CD4-positive, alpha-beta T cell treated with Interleukin-4 for 4 hours (primary cell): ENCODE data around the gene FAM171A2.
"Not testable (repeated sequence)": the region's sequence is repeated elsewhere in the genome, so short reads cannot be mapped to it uniquely, and the experiment has no call there.

Experiments used
- DNase-seq: peaks from one replicate; pipeline ENCODE4 v3.0.0-alpha.2; 2020

FAM171A2 gene

DNA sequence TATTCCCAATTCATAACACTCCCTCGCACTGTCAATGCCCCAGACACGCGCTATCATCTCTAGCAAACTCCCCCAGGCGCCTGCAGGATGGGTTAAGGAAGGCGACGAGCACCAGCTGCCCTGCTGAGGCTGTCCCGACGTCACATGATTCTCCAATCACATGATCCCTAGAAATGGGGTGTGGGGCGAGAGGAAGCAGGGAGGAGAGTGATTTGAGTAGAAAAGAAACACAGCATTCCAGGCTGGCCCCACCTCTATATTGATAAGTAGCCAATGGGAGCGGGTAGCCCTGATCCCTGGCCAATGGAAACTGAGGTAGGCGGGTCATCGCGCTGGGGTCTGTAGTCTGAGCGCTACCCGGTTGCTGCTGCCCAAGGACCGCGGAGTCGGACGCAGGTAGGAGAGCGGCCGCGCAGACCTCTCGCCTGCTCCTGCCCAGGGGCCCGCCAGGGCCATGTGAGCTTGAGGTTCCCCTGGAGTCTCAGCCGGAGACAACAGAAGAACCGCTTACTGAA is 18.7 kb downstream of the FAM171A2 start, which contains the start of gene GRN:
Gene GRN, plus strand, starts transcription at position 364 of the 515 bp plus-strand sequence. CDS start 3,863 bp downstream, outside the sequence.
- DNase-seq, result peak; percentile 85

DNA sequence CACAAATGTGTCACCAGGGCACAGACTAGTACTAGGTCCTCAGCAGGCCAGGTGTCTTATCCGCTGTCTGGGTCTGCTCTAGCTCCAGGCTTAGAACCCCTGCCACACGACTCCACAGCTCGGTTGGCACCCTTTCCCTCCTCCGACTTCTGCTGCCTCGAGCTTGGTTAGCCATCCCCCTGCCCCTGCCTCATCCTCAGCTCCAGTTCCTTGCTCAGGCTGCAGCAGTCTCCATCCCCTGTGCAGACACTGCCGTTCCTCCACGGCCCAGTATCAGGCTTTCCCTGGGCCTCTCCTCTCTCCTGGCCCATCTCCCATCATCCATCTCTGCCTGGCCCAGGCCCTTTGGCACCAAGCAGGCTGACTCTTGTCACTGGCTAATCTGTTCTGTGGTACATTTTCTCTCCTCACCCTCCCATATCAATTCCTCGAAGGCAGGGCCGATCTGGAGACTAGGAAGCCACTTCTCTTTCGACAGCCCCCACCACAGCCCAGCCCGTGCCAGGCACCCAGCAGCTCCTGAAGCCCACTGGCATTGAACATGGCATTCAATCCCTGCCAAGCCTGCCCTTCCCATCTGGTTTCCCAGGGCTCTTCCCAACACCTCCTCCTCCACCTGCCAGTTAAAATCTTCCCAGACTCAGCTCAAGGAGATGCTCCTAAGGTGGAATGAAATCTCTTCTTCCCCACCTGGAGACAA is 20.0 kb downstream of the FAM171A2 start:
- DNase-seq, result no peak

DNA sequence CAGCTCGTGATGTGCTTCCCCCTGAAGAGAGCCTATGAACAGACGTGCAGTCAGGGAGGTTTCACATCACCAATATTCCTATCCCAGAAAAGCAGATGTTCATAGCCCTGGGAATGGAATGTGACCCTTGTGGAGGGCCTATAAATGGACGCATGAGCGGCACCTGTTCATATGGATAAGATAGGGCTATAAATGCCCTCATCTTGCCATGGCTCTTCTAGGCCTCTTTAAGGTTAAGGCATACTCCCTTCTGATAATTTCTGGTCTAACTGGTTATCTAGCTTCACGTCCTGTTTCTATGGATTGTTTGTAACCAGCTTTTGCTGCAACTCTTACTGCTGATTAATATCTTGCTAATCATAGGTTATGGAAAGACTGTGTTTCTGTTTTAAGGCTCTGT is 23.1 kb downstream of the FAM171A2 start:
- DNase-seq, result not testable (repeated sequence)

DNA sequence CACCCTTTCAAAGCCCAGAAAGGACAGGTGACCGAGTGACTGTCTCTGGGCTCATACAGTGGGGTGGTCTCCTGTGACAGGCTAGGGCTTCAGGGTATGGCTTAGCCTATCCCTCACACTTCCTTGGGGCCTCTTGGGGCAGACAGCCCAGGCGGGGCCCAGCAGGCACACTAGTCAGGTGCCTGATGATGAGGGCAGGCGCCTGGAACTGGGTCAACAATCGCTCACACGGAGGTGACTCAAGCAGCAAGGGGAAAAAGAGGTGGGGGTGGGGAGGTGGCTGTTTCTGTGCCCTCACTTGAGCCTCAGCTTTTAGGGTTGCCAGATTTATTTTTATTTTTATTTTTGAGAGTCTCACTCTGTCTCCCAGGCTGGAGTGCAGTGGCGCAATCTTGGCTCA is 25.0 kb downstream of the FAM171A2 start:
- DNase-seq, result no peak

DNA sequence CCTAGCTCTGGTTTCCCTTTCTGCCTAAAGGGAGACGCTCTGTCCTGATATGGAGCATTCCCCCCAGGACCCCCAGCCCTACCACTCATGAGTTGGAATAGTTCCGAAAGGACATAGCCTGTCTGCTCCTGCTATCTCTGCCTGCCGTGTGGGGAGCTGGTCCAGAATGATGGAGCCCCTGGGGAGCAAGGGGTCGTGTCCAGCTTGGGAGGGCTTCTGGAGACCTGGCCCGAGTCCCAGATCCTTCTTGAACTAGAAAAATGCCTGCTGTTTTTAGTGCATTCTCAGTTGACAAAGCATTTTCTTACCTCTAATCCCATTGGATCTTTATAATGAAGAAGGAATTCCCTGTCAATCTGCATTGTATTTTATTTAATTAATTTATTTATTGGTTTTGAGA is 27.7 kb downstream of the FAM171A2 start:
- DNase-seq, result no peak

DNA sequence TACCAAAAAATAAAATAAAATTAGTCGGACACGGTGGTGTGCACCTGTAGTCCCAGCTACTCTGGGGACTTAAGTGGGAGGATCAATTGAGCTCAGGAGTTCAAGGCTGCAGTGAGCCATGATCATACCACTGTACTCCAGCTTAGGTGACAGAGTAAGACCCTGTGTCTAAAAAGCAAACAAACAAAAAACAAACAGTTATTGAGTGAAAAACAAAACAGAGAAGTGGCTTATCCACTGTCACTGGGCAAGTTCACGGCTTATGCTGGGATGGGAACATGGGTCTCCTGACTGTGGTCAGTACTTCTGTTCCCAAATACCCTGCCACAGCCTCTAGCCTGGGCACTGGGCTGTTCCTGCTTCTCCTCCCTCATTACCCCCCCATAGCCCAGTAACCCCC is 28.1 kb downstream of the FAM171A2 start:
- DNase-seq, result no peak

DNA sequence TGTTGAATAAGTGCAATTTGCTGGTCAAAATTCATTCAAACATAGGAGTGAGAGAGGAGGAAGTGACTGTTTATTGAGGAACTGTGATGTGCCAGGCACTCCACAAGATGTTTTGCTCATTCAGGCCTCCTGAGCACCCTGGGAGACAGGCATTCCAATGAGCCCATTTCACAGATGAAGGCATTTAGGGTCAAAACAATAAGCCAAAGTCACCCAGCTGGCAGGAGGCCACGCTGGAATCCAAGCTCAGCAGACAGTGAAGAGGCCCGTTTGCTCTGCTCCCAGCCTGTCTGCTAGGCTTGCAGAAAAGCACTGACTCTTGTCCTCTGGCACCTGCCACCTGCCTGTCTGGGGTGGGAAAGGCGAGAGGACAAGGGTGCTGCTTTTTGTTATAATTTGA is 28.9 kb downstream of the FAM171A2 start:
- no peak for DNase-seq

DNA sequence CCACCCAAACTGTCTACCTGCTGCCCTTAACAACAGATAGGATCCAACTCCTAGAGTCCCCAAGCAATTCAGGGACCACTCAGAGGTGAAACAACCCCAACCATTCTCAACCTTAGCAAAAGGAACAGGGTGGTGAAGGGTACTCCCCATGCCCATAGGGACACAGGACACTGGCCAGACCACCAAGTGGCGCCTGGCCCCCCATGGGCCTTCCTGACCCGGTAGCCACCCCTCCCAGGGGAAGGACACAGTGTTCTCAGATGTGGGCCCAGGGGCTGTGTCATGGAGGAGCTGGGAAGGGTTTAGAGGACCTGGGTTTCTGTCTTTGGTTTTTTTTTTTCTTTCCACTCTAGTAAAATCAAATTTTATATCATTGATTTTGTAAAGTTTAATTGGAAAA is 29.3 kb downstream of the FAM171A2 start:
- DNase-seq, result no peak

DNA sequence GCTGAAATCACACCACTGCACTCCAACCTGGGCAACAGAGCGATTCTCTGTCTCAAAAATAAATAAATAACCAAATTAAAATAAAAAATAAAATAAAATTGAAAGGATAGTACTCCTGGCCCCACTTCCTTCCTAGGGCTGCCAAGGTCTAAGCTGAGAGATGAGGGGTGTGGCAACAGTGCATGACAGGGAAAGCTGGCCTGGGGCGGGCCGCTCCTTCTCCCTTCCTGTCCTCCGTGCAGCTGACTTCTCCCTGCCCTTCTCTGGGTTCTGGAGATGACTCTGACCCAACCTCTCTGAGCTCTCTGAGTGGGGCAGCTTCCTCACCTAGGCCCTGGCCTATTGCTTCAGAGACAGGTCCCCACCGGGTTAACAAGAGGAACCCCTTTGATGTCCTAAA is 30.3 kb downstream of the FAM171A2 start:
- DNase-seq, result no peak

DNA sequence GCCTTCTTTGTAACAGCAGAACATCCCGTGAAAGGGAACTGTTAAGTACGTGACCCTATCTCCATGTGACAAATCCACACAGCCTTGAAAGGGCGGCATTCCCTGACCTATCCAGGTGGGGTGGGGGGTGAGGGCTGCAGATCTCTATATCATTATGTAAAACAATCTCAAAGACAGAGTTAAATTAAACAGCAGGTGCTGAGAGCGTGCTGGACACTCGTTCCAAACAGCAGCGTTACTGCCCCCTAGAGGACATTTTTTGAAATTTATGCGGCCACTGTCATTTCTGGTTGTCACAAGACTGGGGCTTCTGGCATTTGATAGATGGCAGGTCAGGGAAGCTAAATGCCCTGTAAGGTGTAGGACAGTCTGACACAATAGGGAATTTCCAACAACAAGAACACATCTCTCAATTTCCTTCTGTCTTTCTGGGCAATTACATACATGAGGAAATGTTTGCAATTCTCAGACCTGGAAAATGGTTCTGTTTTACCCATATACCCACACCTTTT is 32.3 kb downstream of the FAM171A2 start:
- peak; percentile 80 for DNase-seq

DNA sequence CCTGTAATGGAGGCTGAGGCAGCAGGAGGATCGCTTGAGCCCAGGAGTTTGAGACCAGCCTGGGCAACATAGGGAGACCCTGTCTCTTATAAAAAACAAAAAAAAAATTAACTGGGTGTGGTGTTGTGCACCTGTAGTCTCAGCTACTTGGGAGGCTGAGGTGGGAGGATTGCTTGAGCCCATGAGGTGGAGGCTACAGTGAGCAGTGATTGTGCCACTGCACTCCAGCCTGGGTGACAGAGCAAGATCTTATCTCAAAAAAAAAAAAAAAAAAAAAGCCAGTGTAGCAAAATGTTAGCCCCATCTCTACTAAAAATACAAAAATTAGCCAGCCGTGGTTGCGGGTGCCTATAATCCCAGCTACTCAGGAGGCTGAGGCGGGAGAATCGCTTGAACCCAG is 33.4 kb downstream of the FAM171A2 start:
- not testable (repeated sequence) for DNase-seq

DNA sequence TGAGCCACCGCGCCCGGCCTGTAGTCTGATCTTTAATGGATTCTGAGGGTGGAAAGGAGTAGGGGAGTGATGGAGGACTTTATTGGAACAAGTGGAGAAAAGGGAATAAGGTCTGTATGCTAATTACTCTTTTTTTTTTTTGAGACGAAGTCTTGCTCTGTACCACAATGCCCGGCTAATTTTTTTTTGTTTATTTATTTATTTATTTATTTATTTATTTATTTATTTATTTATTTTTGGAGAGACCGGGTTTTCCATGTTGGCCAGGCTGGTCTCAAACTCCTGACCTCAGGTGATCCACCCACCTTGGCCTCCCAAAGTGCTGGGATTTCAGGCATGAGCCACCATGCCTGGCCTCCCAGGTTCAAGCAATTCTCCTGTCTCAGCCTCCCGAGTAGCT is 34.1 kb downstream of the FAM171A2 start:
- not testable (repeated sequence) for DNase-seq

DNA sequence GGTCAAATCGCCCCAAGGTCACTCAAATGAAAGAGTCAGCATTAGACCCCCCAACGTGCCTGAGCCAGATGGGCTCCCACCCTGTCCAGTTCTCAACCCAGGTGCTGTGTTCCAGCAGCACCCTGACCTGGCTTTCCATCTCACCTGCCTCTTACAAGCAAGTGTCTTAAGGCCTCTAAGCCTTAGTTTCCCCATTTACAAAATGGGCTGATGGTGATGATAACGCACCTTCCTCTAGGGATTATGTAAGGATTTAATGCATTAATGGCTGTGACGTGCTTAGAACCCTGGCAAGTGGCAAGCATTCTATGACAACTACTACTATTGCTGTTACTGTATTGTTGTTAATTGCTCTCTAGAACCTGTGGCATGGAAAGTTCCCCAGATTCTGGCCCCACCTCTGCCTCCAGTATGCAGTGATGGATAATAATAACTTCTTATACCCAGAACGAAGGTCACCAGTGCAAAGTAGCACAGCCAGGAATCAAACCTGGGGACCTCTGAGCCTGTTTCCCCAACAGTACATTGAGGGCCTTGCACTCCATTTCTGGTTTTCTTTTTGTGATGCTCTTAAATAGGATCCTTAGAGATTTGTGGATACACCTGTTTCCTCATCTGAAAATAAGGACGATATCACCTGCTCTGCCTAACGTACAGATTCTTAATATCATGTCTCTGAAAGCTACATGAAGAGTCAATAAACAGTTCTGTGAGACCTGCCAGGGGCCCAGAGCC is 35.8 kb downstream of the FAM171A2 start:
- DNase-seq, result no peak

DNA sequence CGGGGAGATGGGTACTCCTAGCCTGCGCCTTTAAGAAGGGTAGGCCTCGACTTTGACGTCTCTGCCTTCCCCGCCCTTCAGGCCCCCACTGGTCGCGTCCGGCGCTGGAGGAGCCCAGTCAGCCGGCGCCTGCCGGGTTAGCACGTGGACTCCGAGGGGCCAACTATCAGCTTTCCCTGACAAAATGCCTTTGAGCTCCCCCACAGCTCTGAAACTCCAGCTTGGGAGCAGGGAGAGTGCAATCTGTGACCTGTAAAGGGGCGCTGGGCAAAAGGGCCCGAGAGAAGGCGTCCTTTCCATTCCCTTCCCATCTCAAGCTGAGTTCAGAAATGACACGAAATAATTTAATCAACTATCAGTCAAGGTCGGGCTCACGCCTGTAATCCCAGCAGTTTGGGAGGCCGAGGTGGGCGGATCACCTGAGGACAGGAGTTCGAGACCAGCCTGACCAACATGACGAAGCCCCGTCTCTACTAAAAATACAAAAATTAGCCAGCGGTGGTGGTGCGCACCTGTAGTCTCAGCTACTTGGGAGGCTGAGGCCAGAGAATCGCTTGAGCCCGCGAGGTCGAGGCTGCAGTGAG is 36.7 kb downstream of the FAM171A2 start:
- peak; percentile 96 for DNase-seq

DNA sequence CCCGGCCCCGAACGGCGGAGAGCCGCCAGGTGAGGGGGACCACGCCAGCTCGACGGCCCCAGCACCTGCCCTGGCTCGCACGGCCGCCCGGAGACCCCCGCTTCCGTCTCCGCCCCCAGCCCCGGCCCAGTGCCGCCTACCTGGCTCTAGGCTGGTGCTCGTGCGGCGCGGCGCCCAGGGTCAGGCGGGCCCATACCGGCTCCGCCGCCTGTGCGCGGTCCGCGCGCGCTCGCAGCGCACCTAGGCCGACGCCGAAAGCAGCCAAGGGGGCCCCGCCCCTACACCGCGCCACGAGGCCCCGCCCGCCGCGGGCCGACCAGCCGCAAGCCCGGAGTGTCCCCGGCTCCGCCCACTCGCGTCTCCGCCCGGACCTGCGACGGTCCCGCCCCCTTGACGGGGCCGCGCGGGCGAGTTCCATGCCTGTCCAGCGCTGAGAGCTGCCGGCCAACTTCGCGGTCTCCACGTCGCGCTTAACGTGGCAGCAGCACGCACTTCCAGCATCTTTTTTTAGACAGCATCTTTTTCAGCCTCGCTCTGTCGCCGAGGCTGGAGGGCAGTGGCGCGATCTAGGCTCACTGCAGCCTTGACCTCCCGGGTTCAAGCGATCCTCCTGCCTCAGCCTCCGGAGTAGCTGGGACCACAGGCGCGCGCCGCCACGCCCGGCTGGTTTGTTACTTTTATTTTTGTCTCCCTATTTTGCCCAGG is 38.9 kb downstream of the FAM171A2 start, which contains the start of gene SLC25A39:
Gene SLC25A39, minus strand, starts transcription at position 253 of the 705 bp plus-strand sequence. CDS start 1,261 bp downstream, outside the sequence.
- DNase-seq, result peak; percentile 93

DNA sequence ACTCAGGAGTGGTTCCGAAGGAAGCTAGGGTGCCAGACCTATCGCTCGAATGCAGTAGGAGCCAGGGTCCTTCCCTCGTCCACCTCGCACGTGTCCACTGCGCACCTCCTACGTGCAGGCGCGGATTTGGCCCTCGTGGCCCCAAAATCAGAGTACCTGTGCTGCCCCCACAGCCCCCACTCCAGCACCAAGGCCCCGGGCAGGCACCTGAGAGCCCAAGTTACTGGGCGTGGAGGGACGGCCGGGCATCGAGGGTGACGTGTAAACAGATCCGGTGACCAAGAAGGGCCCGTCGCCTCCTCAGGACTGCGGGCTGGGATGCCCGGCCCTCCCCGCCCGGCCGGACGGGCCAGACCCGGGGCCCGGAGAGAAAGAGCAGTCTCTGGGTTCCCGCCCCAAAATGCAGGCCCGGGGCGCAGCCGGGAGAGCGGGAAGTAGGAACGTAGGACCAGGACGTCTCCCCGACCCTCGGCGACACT is 39.5 kb downstream of the FAM171A2 start:
- no peak for DNase-seq

DNA sequence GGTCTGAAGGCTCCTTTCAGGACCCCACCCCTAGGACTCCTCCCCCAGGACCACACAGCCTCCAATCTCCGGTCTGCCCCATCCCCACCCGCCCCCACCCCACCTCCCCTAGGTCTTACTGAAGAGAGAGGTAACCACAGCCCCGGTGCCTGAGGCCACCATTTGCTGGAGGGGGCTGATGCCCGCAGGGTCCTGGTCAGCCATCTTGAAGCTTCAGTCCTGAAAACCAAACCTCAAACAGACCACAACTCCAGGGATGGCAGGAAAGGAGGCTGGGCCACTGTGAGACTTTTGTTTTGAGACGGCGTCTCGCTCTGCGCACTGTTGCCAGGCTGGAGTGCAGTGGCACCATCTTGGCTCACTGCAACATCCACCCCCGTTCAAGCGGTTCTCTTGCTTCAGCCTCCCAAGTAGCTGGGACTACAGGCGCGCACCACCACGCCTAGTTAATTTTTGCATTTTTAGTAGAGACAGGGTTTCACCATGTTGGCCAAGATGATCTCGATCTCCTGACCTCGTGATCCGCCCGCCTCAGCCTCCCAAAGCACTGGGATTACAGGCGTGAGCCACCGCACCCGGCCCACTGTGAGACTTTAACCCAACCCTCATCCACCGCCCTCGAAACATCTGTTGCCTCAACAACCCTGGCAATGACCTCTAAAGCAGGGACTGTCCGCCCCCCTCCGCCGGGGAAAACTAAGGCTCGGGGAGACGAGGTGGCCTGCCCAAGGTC is 40.1 kb downstream of the FAM171A2 start:
- DNase-seq, result no peak

DNA sequence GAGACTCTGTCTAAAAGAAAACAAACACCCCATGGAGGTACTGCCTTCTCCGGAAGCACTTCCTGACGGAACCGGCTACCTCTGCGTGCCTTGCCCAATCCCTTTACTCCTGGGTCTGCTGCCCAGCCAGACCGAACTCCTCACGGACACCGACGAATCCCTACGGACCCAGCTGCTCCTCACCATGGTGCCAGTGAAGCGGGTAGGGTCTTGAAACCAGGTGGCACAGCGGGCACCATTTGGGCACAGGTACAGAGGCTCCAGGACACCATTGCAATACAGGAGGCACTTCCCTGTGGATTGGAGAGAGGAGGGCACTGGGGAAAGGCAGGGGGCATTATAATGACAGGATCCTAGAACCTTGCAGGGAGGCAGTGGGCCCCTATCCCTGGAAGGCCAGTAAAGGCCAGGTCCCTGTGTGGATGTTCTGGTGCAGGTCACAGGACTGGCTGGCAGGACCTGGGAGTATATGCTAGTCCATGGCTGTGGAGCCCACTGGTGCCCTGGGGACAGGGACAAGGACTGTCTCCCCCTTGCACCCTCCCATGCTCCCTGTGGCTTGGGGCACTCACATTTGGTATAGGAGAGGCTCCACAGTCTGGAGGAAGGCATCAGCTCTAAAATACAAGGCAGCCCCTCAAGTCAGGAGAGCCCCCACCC is 41.3 kb downstream of the FAM171A2 start:
- no peak for DNase-seq

DNA sequence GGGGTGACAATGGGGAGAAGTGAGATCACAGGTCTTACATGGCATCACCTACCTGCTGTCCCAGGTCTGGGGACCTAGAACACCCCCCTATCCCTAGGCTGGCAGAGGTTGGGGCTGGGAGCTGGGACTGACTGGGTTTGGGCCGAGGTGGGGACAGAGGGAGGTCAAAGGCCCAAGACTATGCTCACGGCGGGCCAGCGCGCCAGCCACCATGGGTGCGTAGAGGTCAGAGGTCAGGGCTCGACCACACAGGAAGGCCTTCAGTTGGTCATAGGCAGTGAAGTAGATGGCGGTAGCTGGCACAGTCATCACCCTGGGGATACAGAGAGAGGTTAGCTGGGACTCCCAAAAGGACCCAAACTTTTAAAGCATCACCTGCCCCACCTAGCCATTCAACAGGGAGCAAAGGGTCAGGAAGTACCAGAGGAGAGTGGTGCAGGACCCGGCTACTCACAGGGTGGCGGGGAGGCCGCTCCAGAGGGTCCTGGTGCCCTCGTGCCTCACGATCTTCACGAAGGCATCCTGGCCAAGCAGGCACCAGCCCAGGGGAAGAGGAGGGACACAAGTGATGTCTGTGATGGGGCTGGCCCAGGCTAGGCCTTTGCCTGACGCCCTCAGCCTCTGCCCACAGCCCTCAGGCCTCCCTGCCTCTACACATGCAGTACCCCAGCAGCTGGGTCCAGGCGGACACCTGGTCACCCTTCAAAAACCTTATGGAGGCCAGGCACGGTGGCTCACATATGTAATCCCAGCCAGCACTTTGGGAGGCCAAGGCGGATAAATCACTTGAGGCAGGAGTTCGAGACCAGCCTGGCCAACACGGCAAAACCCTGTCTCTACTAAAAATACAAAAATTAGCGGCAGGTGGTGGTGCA is 42.2 kb downstream of the FAM171A2 start:
- DNase-seq, result no peak

DNA sequence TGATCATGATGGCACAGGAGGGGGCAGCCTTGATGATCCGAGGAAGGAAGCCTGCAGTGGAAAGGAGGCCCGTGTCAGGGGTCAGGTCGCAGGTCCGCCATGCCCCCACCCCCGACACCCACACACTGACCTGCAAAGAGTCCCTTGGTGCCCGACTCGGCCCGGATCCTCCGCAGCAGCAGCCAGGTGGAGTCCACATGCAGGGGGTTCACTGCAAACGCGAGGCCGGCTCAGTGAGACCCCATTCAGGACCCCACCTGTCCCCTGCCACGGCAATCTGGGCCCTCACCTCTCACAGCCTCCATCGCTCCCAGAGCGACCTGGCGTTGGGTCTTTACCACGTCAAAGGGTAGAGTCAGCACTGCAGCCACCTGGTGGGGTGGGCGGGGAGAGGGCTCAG is 43.6 kb downstream of the FAM171A2 start:
- DNase-seq, result no peak
